HUES6 (cell line): ENCODE data around the gene SCAF1.
"Not testable (repeated sequence)": the region's sequence is repeated elsewhere in the genome, so short reads cannot be mapped to it uniquely, and the experiment has no call there.

Experiments
- H3K27ac ChIP-seq: 2 replicates; pipeline ENCODE4 v1.7.0; 2013; ENCODE audit warnings: low read depth, mild to moderate bottlenecking, low read length, inconsistent platforms
- H3K27me3 ChIP-seq: 2 replicates; pipeline ENCODE4 v1.6.1; 2013; ENCODE audit warnings: low read length; ENCODE audit not compliant: control insufficient read depth, insufficient read depth
- H3K36me3 ChIP-seq: 2 replicates; pipeline ENCODE4 v1.6.1; 2013; ENCODE audit warnings: low read length; ENCODE audit not compliant: control insufficient read depth, insufficient read depth
- H3K4me1 ChIP-seq: 2 replicates; pipeline ENCODE4 v1.6.1; 2013; ENCODE audit warnings: low read length; ENCODE audit not compliant: control insufficient read depth, insufficient read depth
- H3K4me3 ChIP-seq: 2 replicates; pipeline ENCODE4 v1.5.1; 2013; ENCODE audit warnings: low read depth, low read length
- H3K9ac ChIP-seq: one replicate; pipeline ENCODE4 v1.6.1; 2013; ENCODE audit warnings: mild to moderate bottlenecking, low read length
- H3K9me3 ChIP-seq: 2 replicates; pipeline ENCODE4 v1.6.1; 2013; ENCODE audit warnings: low read depth, low read length; ENCODE audit not compliant: control insufficient read depth, insufficient read depth

The SCAF1 gene

GRCh38 chr19:49617860-49618259 is 24.1 kb upstream of the SCAF1 start:
- not testable (repeated sequence) for H3K4me3 ChIP-seq, H3K9ac ChIP-seq, H3K27me3 ChIP-seq, H3K4me1 ChIP-seq, H3K27ac ChIP-seq, H3K9me3 ChIP-seq
- H3K36me3 ChIP-seq, result peaks cover 82% of the 10 kb centered on the region

GRCh38 chr19:49624967-49625910 is 16.8 kb upstream of the SCAF1 start:
- Histone ChIP-seq H3K9ac (no peak overlapping the region), H3K4me3 (no peak overlapping the region), H3K27me3 (no peaks in the 10 kb centered on the region), H3K36me3 (peaks cover 48% of the 10 kb centered on the region), H3K9me3 (no peaks in the 10 kb centered on the region), H3K4me1 (no peaks in the 10 kb centered on the region), H3K27ac (no peak overlapping the region)

GRCh38 chr19:49626226-49626625 is 15.8 kb upstream of the SCAF1 start:
- H3K27me3 ChIP-seq, result no peaks in the 10 kb centered on the region
- no peak overlapping the region for H3K27ac ChIP-seq
- peaks cover 45% of the 10 kb centered on the region for H3K36me3 ChIP-seq
- 0 out of 2 replicates have a peak, but pooled peaks cover 5% of the 10 kb centered on the region for H3K4me1 ChIP-seq
- no peak overlapping the region for H3K4me3 ChIP-seq
- no peaks in the 10 kb centered on the region for H3K9me3 ChIP-seq
- H3K9ac ChIP-seq, result no peak overlapping the region

- peaks cover 28% of the 10 kb centered on the region for H3K36me3 ChIP-seq
- 0 out of 2 replicates have a peak, but pooled peaks cover 5% of the 10 kb centered on the region for H3K4me1 ChIP-seq
- no peak overlapping the region for H3K4me3 ChIP-seq
- H3K9ac ChIP-seq, result no peak overlapping the region
- no peaks in the 10 kb centered on the region for H3K9me3 ChIP-seq
- H3K27ac ChIP-seq, result no peak overlapping the region
- H3K27me3 ChIP-seq, result no peaks in the 10 kb centered on the region
Measured at GRCh38 chr19:49629659-49630058, 12.3 kb upstream of the SCAF1 start.

GRCh38 chr19:49631014-49631588 is 10.9 kb upstream of the SCAF1 start:
- Histone ChIP-seq H3K9ac (no peak overlapping the region), H3K27me3 (no peaks in the 10 kb centered on the region), H3K27ac (no peak overlapping the region), H3K9me3 (no peaks in the 10 kb centered on the region), H3K4me3 (no peak overlapping the region), H3K4me1 (peaks cover 5% of the 10 kb centered on the region; the same call in 1 of the 2 replicates), H3K36me3 (peaks cover 19% of the 10 kb centered on the region)

- Histone ChIP-seq H3K4me3 (no peak overlapping the region), H3K4me1 (peaks cover 6% of the 10 kb centered on the region; the same call in 1 of the 2 replicates), H3K27me3 (no peaks in the 10 kb centered on the region), H3K9me3 (no peaks in the 10 kb centered on the region), H3K27ac (no peak overlapping the region), H3K36me3 (peaks cover 14% of the 10 kb centered on the region), H3K9ac (no peak overlapping the region)
Measured at GRCh38 chr19:49631610-49632192, 10.3 kb upstream of the SCAF1 start.

GRCh38 chr19:49632576-49632975 is 9.4 kb upstream of the SCAF1 start:
- no peaks in the 10 kb centered on the region for H3K9me3 ChIP-seq
- H3K36me3 ChIP-seq, result peaks cover 7% of the 10 kb centered on the region
- no peak overlapping the region for H3K9ac ChIP-seq
- H3K27me3 ChIP-seq, result no peaks in the 10 kb centered on the region
- peaks cover 9% of the 10 kb centered on the region; the same call in 1 of the 2 replicates for H3K4me1 ChIP-seq
- no peak overlapping the region for H3K4me3 ChIP-seq
- no peak overlapping the region for H3K27ac ChIP-seq

GRCh38 chr19:49633273-49633672 is 8.7 kb upstream of the SCAF1 start:
- H3K9me3 ChIP-seq, H3K4me3 ChIP-seq, H3K27ac ChIP-seq, H3K9ac ChIP-seq, H3K27me3 ChIP-seq, H3K36me3 ChIP-seq: not testable (repeated sequence)
- H3K4me1 ChIP-seq, result peaks cover 13% of the 10 kb centered on the region

GRCh38 chr19:49635530-49636232 is 6.3 kb upstream of the SCAF1 start:
- H3K4me1 ChIP-seq, result peaks cover 23% of the 10 kb centered on the region
- no peak overlapping the region for H3K4me3 ChIP-seq
- H3K9me3 ChIP-seq, result no peaks in the 10 kb centered on the region
- H3K27me3 ChIP-seq, result peaks cover 3% of the 10 kb centered on the region; the same call in 1 of the 2 replicates
- H3K9ac ChIP-seq, result no peak overlapping the region
- no peak overlapping the region for H3K27ac ChIP-seq
- no peaks in the 10 kb centered on the region for H3K36me3 ChIP-seq

- Histone ChIP-seq H3K9me3 (no peaks in the 10 kb centered on the region), H3K27ac (no peak overlapping the region), H3K9ac (no peak overlapping the region), H3K27me3 (peaks cover 3% of the 10 kb centered on the region; the same call in 1 of the 2 replicates), H3K4me1 (peaks cover 23% of the 10 kb centered on the region), H3K4me3 (no peak overlapping the region), H3K36me3 (no peaks in the 10 kb centered on the region)
Measured at GRCh38 chr19:49636233-49636932, 5.6 kb upstream of the SCAF1 start.
